DMS 273 (cell line): Measurements from ENCODE around the gene RASSF1.

Source experiments
- DNase-seq: peaks from one replicate; lab custom pipeline; 2025; ENCODE audit not compliant: unreplicated experiment; lab: John Stamatoyannopoulos, UW

RASSF1 gene

GRCh38 chr3:50345586-50346234 is 5.1 kb upstream of the RASSF1 start, which contains the start of gene ZMYND10:
Gene ZMYND10 (minus strand): TSS chr3:50345732. CDS start chr3:50345579, 153 bp downstream.
- DNase-seq = peak; percentile 87

GRCh38 chr3:50345008-50345407 is 4.4 kb upstream of the RASSF1 start:
- DNase-seq = no peak

GRCh38 chr3:50342813-50343633 is 2.4 kb upstream of the RASSF1 start:
- DNase-seq = peak; percentile 28

GRCh38 chr3:50341996-50342650 is 1.5 kb upstream of the RASSF1 start:
- no peak for DNase-seq

- no peak for DNase-seq
These were observed 901 bp upstream of the RASSF1 start for GRCh38 chr3:50341537-50341936.

- no peak for DNase-seq
These were observed 539 bp downstream of the RASSF1 start for GRCh38 chr3:50340147-50340447.

GRCh38 chr3:50339485-50340146 is 1.0 kb downstream of the RASSF1 start:
- DNase-seq = no peak

- DNase-seq = no peak
These were observed 1.7 kb downstream of the RASSF1 start for GRCh38 chr3:50338965-50339364.

- DNase-seq = peak; percentile 98
These were observed 3.3 kb downstream of the RASSF1 start for GRCh38 chr3:50337175-50337861.

- peak; percentile 50 for DNase-seq
These were observed 4.0 kb downstream of the RASSF1 start for GRCh38 chr3:50336452-50337174.

- no peak for DNase-seq
These were observed 6.1 kb downstream of the RASSF1 start for GRCh38 chr3:50334339-50335075.

- DNase-seq = no peak
These were observed 6.8 kb downstream of the RASSF1 start for GRCh38 chr3:50333744-50334328.

GRCh38 chr3:50331364-50331907 is 9.2 kb downstream of the RASSF1 start:
- DNase-seq = no peak

GRCh38 chr3:50330330-50330729 is 10.3 kb downstream of the RASSF1 start:
- DNase-seq = no peak

GRCh38 chr3:50327943-50328691 is 12.5 kb downstream of the RASSF1 start, which contains the start of gene TUSC2:
Gene TUSC2 (minus strand): TSS chr3:50328223. CDS start chr3:50328099, 124 bp downstream.
- peak; percentile 97 for DNase-seq

GRCh38 chr3:50327129-50327528 is 13.5 kb downstream of the RASSF1 start:
- no peak for DNase-seq

- no peak for DNase-seq
These were observed 14.5 kb downstream of the RASSF1 start for GRCh38 chr3:50326182-50326541.

- no peak for DNase-seq
These were observed 15.0 kb downstream of the RASSF1 start for GRCh38 chr3:50325497-50326181.
